H9 (cell line): Measurements from ENCODE around the gene GPRC5A. TPM values are rescaled to one million over a fixed set of nuclear protein-coding genes. Genes with fewer than 3 reads are reported as not detected.

Source experiments
- DNase-seq: peaks from one replicate; pipeline ENCODE4 v3.0.0-alpha.2; 2017
- H2AFZ ChIP-seq: one replicate; pipeline ENCODE4 v1.6.1; 2013; ENCODE audit warnings: mild to moderate bottlenecking, low read length, control low read depth, moderate library complexity
- H2AK5ac ChIP-seq: 2 replicates; pipeline ENCODE4 v1.6.1; 2013; ENCODE audit warnings: low read length, control low read depth, mixed read lengths; ENCODE audit not compliant: insufficient read length
- H2BK120ac ChIP-seq: one replicate; pipeline ENCODE4 v1.6.1; 2013; ENCODE audit warnings: low read depth, mild to moderate bottlenecking, low read length, control low read depth, inconsistent platforms; ENCODE audit not compliant: poor library complexity, severe bottlenecking
- H2BK12ac ChIP-seq: 2 replicates; pipeline ENCODE4 v1.6.1; 2013; ENCODE audit warnings: low read length, control low read depth, mixed read lengths, low read depth; ENCODE audit not compliant: insufficient read length
- H2BK15ac ChIP-seq: 2 replicates; pipeline ENCODE4 v1.6.1; 2013; ENCODE audit warnings: low read depth, low read length, control low read depth
- H2BK20ac ChIP-seq: one replicate; pipeline ENCODE4 v1.6.1; 2013; ENCODE audit warnings: low read depth, mild to moderate bottlenecking, low read length, control low read depth, inconsistent platforms; ENCODE audit not compliant: poor library complexity, severe bottlenecking
- H2BK5ac ChIP-seq: 2 replicates; pipeline ENCODE4 v1.6.1; 2013; ENCODE audit warnings: low read length, control low read depth, mixed read lengths; ENCODE audit not compliant: insufficient read length
- H3K14ac ChIP-seq: 2 replicates; pipeline ENCODE4 v1.6.1; 2013; ENCODE audit warnings: low read length, control low read depth; ENCODE audit not compliant: insufficient read depth
- H3K18ac ChIP-seq: 2 replicates; pipeline ENCODE4 v1.6.1; 2013; ENCODE audit warnings: low read depth, mild to moderate bottlenecking, mixed read lengths, low read length, control low read depth; ENCODE audit not compliant: insufficient read length
- H3K23ac ChIP-seq: 2 replicates; pipeline ENCODE4 v1.6.1; 2013; ENCODE audit warnings: low read length, control low read depth, mixed read lengths, low read depth; ENCODE audit not compliant: insufficient read length
- H3K23me2 ChIP-seq: 2 replicates; pipeline ENCODE4 v1.6.1; 2013; ENCODE audit warnings: low read depth, mild to moderate bottlenecking, mixed read lengths, low read length, control low read depth; ENCODE audit not compliant: insufficient read length, poor library complexity, severe bottlenecking
- H3K27ac ChIP-seq: 2 replicates; pipeline ENCODE4 v1.5.1; 2013; ENCODE audit warnings: low read length, control low read depth, mixed read lengths, low read depth; ENCODE audit not compliant: insufficient read length
- H3K27me3 ChIP-seq: 2 replicates; pipeline ENCODE4 v1.6.1; 2013; ENCODE audit warnings: low read length, control low read depth, inconsistent platforms; ENCODE audit not compliant: insufficient read depth
- H3K4ac ChIP-seq: 2 replicates; pipeline ENCODE4 v1.6.1; 2013; ENCODE audit warnings: low read depth, mild to moderate bottlenecking, control low read depth, inconsistent platforms, low read length, moderate library complexity
- H3K4me1 ChIP-seq: 2 replicates; pipeline ENCODE4 v1.6.1; 2013; ENCODE audit warnings: low read length, control low read depth, inconsistent platforms; ENCODE audit not compliant: insufficient read depth
- H3K4me2 ChIP-seq: 2 replicates; pipeline ENCODE4 v1.6.1; 2013; ENCODE audit warnings: low read length, control low read depth, mixed read lengths; ENCODE audit not compliant: insufficient read length, insufficient read depth
- H3K56ac ChIP-seq: 2 replicates; pipeline ENCODE4 v1.6.1; 2013; ENCODE audit warnings: low read depth, mild to moderate bottlenecking, mixed read lengths, low read length, control low read depth; ENCODE audit not compliant: insufficient read length
- H3K79me1 ChIP-seq: 2 replicates; pipeline ENCODE4 v1.6.1; 2013; ENCODE audit warnings: low read depth, mild to moderate bottlenecking, moderate library complexity, low read length, control low read depth, inconsistent platforms; ENCODE audit not compliant: insufficient read depth, poor library complexity, severe bottlenecking
- H3K79me2 ChIP-seq: 2 replicates; pipeline ENCODE4 v1.6.1; 2013; ENCODE audit warnings: low read length, control low read depth, inconsistent platforms; ENCODE audit not compliant: insufficient read depth
- H3K9ac ChIP-seq: 2 replicates; pipeline ENCODE4 v1.6.1; 2013; ENCODE audit warnings: low read length, control low read depth, mixed read lengths; ENCODE audit not compliant: insufficient read length; ENCODE audit errors: extremely low read depth
- H3K9me3 ChIP-seq: one replicate; pipeline ENCODE4 v1.6.1; 2013; ENCODE audit warnings: low read depth, low read length, inconsistent platforms; ENCODE audit not compliant: control insufficient read depth
- H3T11ph ChIP-seq: one replicate; pipeline ENCODE4 v1.6.1; 2013; ENCODE audit warnings: mild to moderate bottlenecking, low read length, control low read depth, inconsistent platforms
- H4K20me1 ChIP-seq: one replicate; pipeline ENCODE4 v1.6.1; 2013; ENCODE audit not compliant: control insufficient read depth, insufficient read length, insufficient read depth
- H4K5ac ChIP-seq: 2 replicates; pipeline ENCODE4 v1.6.1; 2013; ENCODE audit warnings: low read depth, mild to moderate bottlenecking, mixed read lengths, low read length, control low read depth; ENCODE audit not compliant: insufficient read length
- H4K8ac ChIP-seq: replicated peaks from 2 replicates; pipeline ENCODE4 v1.6.1; 2013; ENCODE audit warnings: low read length, control low read depth, mixed read lengths, low read depth; ENCODE audit not compliant: insufficient read length
- H4K91ac ChIP-seq: 2 replicates; pipeline ENCODE4 v1.6.1; 2013; ENCODE audit warnings: low read depth, mild to moderate bottlenecking, moderate library complexity, mixed read lengths, low read length, control low read depth; ENCODE audit not compliant: insufficient read length
- H3K27ac Mint-ChIP-seq, 3 experiments: 2 replicates in 2 of 3; 3 replicates in 1 of 3; pipeline ENCODE4 v1.8.0; 2020 to 2021; ENCODE audit warnings: mixed read lengths in 3 of 3, mild to moderate bottlenecking in 1 of 3, moderate library complexity in 1 of 3
- H3K27me3 Mint-ChIP-seq: 2 replicates; pipeline ENCODE4 v1.8.0; 2021; ENCODE audit warnings: low read depth, mild to moderate bottlenecking, moderate library complexity, mixed read lengths
- H3K36me3 Mint-ChIP-seq, 3 experiments: 2 replicates in 2 of 3; 3 replicates in 1 of 3; pipeline ENCODE4 v1.8.0; 2020 to 2021; ENCODE audit warnings: low read depth in 3 of 3, mixed read lengths in 3 of 3; ENCODE audit not compliant: insufficient read depth in 1 of 3
- H3K4me1 Mint-ChIP-seq, 2 experiments: 2 replicates each; pipeline ENCODE4 v1.8.0; 2020; ENCODE audit warnings: mixed read lengths in 2 of 2
- H3K4me3 Mint-ChIP-seq, 2 experiments: 2 replicates in 1 of 2; 3 replicates in 1 of 2; pipeline ENCODE4 v1.8.0; 2020 to 2021; ENCODE audit warnings: mild to moderate bottlenecking in 2 of 2, mixed read lengths in 2 of 2, moderate library complexity in 1 of 2
- H3K9me3 Mint-ChIP-seq, 2 experiments: 2 replicates in 1 of 2; 3 replicates in 1 of 2; pipeline ENCODE4 v1.8.0; 2020; ENCODE audit warnings: mild to moderate bottlenecking in 2 of 2, mixed read lengths in 2 of 2, moderate library complexity in 1 of 2
- WGBS: extraction: QIAGEN DNeasy Blood & Tissue Kit; methylation state at CpG from one replicate; pipeline ENCODE4 v1.1.7; 2013; ENCODE audit warnings: missing lambda C conversion rate, low lambda C conversion rate, mixed read lengths; ENCODE audit not compliant: insufficient read length; ENCODE audit errors: extremely low coverage; 5-methylcytosine and 5-hydroxymethylcytosine counted together
- total RNA-seq: library from RNA; stranded (reverse); gene quantifications from 2 replicates; pipeline ENCODE4 v1.2.1, GENCODE V29; 2021
- TF ChIP-seq, protein P1 (sequence below): fragments of 200-600 bp; sonication (generic); conservative IDR thresholded peaks from 3 replicates; pipeline ENCODE4 v1.8.0; 2021; ENCODE audit warnings: antibody characterized with exemption, mild to moderate bottlenecking

GPRC5A gene
- total RNA-seq, 1 experiment from 2014 or later: 0.09 TPM

DNA sequence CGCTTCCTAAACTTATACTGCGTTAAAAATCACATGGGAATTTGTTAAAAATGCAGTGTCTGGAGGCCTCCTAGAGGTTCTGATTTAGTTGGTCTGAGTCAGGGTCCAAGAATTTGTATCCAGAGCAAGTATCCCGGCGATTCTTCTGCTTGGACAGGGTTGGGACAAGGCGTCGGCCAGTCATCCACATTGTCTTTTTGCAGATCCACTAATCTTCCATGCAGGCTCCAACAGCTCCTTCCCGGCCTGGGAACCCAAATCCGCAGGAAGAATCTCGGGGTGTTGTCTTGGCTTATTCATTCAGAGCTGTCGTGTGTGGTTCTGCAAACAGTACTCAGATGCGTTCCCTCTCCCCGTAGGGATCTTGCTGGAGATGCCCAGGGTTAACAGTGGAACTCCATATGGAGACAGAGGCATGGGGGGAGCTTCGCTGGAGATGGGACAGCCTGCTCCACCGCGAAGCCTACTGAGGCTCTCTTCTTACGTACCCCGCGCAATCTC is 35.3 kb downstream of the GPRC5A start:
- no CpG with 5 or more reads among the region's 18 CpGs for WGBS
- Histone ChIP-seq H4K20me1 (no peaks in the 10 kb centered on the region), H3K4me2 (no peak overlapping the region), H4K91ac (no peak overlapping the region), H2BK120ac (no peak overlapping the region), H3K27me3 (no peaks in the 10 kb centered on the region), H3K9ac (no peak overlapping the region), H2BK20ac (no peak overlapping the region), H3K4me1 (peaks cover 3% of the 10 kb centered on the region; the same call in 1 of the 2 replicates), H2AK5ac (no peak overlapping the region), H2BK5ac (no peak overlapping the region), H3K4ac (no peak overlapping the region), H3K18ac (no peak overlapping the region), H4K8ac (no peak overlapping the region), H3K79me1 (no peaks in the 10 kb centered on the region), H2BK12ac (no peak overlapping the region), H3K79me2 (no peaks in the 10 kb centered on the region), H3K23me2 (no peaks in the 10 kb centered on the region), H3K27ac (no peak overlapping the region), H3K23ac (no peak overlapping the region), H4K5ac (no peak overlapping the region), H2BK15ac (no peak overlapping the region), H3K14ac (no peak overlapping the region), H2AFZ (no peak overlapping the region), H3T11ph (no peak overlapping the region), H3K9me3 (no peaks in the 10 kb centered on the region), H3K56ac (no peak overlapping the region)
- no peak for DNase-seq
- TF ChIP-seq, protein P1, sequence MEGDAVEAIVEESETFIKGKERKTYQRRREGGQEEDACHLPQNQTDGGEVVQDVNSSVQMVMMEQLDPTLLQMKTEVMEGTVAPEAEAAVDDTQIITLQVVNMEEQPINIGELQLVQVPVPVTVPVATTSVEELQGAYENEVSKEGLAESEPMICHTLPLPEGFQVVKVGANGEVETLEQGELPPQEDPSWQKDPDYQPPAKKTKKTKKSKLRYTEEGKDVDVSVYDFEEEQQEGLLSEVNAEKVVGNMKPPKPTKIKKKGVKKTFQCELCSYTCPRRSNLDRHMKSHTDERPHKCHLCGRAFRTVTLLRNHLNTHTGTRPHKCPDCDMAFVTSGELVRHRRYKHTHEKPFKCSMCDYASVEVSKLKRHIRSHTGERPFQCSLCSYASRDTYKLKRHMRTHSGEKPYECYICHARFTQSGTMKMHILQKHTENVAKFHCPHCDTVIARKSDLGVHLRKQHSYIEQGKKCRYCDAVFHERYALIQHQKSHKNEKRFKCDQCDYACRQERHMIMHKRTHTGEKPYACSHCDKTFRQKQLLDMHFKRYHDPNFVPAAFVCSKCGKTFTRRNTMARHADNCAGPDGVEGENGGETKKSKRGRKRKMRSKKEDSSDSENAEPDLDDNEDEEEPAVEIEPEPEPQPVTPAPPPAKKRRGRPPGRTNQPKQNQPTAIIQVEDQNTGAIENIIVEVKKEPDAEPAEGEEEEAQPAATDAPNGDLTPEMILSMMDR: no peak
- no peak overlapping the region for H3K27ac Mint-ChIP-seq
- peaks cover 0 to 10% (median 6%) of the 10 kb centered on the region in 3 experiments; a peak in 3 of 7 replicates for H3K36me3 Mint-ChIP-seq
- no peaks in the 10 kb centered on the region; the same call in 1 of the 2 replicates for H3K27me3 Mint-ChIP-seq
- H3K4me1 Mint-ChIP-seq: peaks cover 7 to 8% of the 10 kb centered on the region in 2 experiments
- H3K4me3 Mint-ChIP-seq: no peak overlapping the region
- peaks cover 6 to 10% of the 10 kb centered on the region in 2 experiments; a peak in 4 of 5 replicates for H3K9me3 Mint-ChIP-seq
